HG02884 (cell line): ENCODE measurements around the gene MYDGF.
"Not testable (repeated sequence)": the region's sequence is repeated elsewhere in the genome, so short reads cannot be mapped to it uniquely, and the experiment has no call there.

Experiments
- ATAC-seq: cut with Tn5 transposase; IDR thresholded peaks from one replicate; pipeline ENCODE4 v1.9.1; 2021; ENCODE audit warnings: mild to moderate bottlenecking, moderate library complexity; ENCODE audit not compliant: unreplicated experiment

The MYDGF gene

GRCh38 chr19:4669723-4670480 is at the start of gene MYDGF:
Gene MYDGF, minus strand, starts transcription at chr19:4670342. Its CDS starts 8 bp downstream, at chr19:4670334.
- peak; percentile 74 for ATAC-seq

DNA sequence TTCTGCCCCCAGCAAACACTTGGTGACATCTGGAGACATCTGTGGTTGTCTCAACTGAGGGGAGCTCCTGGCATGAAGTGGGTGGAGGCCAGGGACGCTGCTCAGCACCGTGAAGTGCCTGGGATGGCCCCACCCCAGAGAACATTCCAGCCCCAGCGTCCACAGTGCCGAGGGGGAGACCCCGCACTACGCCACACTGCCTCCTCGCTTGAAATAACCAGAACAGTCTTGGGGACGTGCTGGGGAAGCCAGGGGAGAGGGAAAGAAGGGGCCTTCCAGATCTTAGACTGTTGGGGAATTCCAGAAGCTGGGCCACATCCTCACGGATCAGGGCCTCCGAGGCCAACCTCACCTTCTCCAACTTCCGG is 49.3 kb upstream of the MYDGF start:
- no peak for ATAC-seq

DNA sequence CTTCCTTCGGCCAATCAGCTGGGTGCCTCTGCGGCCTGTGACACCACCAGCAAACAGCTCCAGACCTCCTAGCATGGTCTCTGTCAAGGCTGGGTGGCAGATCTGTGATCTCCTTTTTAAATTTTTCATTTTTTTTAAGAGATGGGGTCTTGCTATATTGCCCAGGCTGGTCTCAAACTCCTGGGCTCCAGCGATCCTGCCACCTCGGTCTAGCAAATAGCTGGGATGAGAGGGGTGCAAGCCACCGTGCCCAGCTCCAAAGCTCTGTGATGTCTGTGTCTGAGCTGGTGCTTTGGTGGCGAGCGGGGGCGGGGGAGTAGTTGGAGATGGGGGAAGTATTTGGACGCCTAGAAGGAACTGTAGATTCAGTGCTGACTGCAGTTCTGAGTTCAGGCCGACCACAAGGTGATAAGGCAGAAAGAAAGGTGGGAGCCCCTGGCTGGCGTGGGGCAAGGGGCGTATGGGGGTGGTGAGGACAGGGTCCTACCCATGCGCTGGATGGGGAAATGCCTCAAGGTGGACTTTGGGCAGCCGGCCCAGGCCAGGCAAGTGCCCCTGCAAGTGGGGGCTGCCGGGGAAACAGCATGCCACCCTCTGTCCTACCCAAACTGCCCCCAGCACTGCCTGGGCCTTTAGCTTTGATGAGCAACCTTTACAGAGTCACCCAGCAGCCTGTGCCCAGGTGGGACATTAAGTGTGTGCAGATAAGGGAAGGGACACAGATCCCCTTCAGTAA is 48.0 kb upstream of the MYDGF start:
- ATAC-seq = no peak

- ATAC-seq = no peak
Observed at GRCh38 chr19:4717191-4717965, 47.2 kb upstream of the MYDGF start.

GRCh38 chr19:4715529-4716221 is 45.5 kb upstream of the MYDGF start:
- ATAC-seq = no peak

- not testable (repeated sequence) for ATAC-seq
Observed at GRCh38 chr19:4715178-4715528, 45.0 kb upstream of the MYDGF start.

- ATAC-seq = no peak
Observed at GRCh38 chr19:4714016-4714415, 43.9 kb upstream of the MYDGF start.

- ATAC-seq = no peak
Observed at GRCh38 chr19:4713384-4713951, 43.3 kb upstream of the MYDGF start.

DNA sequence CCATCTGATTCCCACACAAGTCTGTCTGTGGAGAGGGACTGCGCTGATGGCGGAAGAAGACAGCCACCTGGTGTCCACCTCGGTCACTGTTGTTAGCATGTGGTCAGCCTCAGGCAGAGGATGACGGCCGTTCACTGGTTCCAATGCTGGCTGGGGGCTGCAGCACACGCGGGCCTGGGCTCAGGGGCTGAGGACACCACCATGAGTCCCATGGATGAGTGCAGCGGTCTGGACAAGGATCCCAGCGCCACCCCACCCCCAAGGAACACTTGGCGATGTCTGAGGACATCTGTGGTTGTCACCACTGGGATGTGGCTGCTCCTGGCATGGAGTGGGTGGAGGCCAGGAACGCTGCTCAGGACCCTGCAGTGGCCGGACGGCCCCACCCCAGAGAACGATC is 42.6 kb upstream of the MYDGF start:
- ATAC-seq = no peak

- no peak for ATAC-seq
Observed at GRCh38 chr19:4711211-4711610, 41.1 kb upstream of the MYDGF start.

GRCh38 chr19:4710281-4710600 is 40.1 kb upstream of the MYDGF start:
- no peak for ATAC-seq

- ATAC-seq = no peak
Observed at GRCh38 chr19:4709440-4710280, 39.5 kb upstream of the MYDGF start.

- ATAC-seq = no peak
Observed at GRCh38 chr19:4707956-4708650, 38.0 kb upstream of the MYDGF start.

- no peak for ATAC-seq
Observed at GRCh38 chr19:4707322-4707721, 37.2 kb upstream of the MYDGF start.

- no peak for ATAC-seq
Observed at GRCh38 chr19:4705413-4706131, 35.4 kb upstream of the MYDGF start.

DNA sequence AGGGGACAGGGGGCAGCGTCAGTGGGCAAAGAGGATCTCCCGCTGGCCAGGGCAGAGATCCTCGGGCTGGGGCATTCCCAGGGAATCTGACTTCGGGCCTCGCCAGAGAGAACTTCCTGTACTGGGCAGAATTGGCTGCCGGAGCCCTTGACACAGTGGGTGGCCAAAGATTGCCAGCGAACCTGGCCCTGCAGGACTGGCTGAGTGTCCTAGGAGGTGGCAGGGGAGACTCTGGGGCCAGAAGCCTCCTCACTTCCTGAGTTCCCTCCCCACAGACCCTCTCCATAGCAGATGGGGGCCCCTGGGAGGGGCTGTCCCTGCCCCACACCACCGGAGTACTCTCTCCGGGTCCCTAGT is 34.2 kb upstream of the MYDGF start:
- no peak for ATAC-seq

- ATAC-seq = no peak
Observed at GRCh38 chr19:4703671-4704316, 33.7 kb upstream of the MYDGF start.

DNA sequence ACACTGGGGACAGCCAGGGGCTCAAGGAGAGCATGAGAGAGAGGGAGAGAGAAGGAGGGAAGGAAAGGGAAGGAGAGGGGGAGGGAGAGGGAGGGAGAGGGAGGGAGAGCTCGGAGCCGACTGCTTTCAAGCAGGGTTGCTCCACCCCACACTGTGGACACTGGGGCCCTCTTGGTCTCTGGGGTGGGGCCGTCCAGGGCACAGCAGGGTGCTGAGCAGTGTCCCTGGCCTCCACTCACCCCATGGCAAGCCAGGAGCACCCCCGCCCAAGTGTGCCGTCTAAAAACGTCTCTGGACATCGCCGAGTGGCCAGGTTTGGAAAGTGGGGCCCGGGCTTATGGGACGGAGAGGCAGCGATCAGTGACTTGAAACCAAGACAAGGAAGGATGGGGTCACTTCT is 32.6 kb upstream of the MYDGF start:
- ATAC-seq = no peak
